NK-92 (cell line): ENCODE data around the gene C7.
"Not testable (repeated sequence)": the region's sequence is repeated elsewhere in the genome, so short reads cannot be mapped to it uniquely, and the experiment has no call there.

ENCODE experiments used
- DNase-seq: peaks from one replicate; lab custom pipeline; 2025; ENCODE audit not compliant: unreplicated experiment; lab: John Stamatoyannopoulos, UW

Gene C7

DNA sequence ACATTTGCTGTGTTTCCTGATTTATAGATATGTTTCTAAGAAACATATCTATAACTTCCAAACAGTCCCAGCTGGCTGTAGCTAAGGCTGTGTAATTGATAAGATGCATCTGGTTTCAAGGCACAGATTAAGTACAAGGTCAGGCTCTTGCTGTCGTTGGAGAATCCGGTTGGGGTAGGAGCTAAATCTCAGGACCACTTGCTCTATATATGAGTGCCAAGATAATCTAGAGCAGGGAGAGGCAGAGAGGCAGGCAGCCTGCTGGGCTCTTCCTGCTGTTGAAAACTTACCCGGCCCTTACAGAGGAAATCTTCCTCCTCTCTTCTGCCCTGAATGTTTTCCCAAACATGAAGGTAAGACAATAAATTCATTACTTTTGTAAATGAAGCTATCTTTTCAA, at the start of gene C7:
C7 (plus strand) TSS at position 234 of the 400 bp plus-strand sequence; CDS start at position 348, 114 bp downstream.
- DNase-seq = no peak

DNA sequence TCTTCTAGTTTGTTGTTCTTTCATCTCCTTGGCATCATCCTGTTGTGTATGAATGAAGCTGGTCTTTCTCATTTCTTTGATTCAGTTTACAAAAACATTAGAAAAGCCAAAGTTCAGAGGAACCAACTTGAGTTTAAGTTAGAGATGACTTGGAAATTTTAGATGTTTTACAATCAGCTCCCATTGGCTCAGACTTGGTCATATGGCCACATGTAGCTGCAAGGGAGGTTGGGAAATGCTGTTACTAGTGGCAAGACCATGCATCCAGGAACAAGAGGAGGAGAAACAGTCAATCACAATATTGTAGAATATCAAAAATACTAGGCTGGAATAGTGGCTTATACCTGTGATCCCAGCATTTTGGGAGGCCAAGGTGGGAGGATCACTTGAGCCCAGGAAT, 48.6 kb upstream of the C7 start:
- DNase-seq = no peak

DNA sequence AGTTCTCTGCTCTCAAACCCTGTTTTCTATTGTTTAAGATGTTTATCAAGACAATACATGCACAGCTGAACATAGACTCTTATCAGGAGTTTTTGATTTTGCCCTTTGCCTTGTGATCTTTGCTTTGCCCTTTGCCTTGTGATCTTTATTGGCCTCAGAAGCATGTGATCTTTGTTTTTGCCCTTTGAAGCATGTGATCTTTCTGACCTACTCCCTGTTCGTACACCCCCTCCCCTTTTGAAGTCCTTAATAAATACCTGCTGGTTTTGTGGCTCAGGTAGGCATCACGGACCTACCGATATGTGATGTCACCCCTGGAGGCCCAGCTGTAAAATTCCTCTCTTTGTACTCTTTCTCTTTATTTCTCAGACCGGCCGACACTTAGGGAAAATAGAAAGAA, 44.3 kb upstream of the C7 start:
- DNase-seq = not testable (repeated sequence)

DNA sequence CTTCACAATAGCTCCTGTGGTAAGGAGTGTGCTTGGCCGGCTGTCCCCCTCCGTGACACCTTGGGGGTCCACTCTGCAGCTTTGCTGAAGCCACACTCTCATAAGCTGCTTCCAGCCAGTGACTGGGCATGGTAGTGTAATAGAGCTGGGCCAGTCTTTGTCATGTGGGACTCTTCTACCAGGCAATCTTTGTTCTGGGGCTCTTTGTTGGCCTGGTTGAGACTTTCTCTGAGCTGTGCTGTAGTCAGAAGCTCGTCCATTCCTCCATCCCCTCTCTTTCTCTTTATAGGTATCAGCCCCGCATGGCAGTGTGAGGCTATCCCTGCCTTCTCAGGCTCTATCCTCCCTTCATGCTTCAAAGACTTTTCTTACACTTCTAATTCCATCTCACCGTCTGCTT, 42.5 kb upstream of the C7 start:
- no peak for DNase-seq

DNA sequence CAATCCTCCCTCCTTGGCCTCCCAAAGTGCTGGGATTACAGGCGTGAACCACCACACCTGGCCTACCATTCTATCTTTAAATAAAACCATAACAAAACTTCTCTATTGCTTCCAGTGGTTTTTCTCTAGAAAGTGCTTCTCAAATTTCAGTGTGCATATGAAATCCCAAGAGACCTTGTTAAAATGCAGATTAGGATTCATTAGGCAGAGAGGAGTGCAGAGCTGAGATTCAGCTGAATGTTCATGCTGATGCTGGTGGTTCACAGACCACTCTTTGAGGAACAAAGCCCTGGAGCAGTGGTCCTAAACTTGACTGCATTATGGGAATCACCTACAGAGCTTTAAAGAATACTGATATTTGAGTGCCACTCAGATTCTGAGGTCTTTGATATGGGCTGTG, 39.9 kb upstream of the C7 start:
- no peak for DNase-seq

DNA sequence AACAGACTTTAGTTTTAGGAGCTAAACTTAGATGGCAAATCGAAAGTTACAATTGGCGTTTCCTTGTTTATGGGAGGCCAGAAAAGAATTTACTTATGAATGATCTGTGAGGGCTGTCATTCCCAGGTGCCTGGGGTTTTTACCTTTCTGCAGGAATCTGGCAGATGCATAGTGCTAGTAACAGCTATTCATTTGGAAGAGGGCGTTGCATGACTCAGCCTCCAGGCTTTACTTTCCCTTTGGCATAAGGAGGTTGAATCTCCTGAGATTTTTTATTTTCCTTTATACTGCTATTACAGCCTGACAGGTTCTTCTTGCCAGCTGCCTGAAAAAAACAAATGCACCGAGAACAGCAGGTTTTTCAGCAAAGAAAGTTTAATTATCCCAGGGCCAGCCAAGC, 38.1 kb upstream of the C7 start:
- DNase-seq = no peak

DNA sequence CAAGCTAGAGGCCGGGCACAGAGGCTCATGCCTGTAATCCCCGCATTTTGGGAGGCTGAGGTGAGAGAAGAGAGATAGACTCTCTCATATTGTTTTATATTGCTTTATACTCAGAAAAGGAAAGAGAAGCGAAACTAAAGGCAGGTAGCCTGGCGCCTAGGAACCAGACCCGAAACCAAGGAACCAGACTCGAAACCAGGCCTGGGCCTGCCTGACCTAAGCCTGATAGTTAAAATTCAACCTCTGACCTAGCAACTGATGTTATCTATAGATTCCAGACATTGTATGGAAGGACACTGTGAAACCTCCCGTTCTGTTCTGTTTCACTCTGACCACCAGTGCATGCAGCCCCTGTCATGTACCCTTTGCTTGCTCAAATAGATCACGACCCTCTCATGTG, 37.0 kb upstream of the C7 start:
- DNase-seq = not testable (repeated sequence)

DNA sequence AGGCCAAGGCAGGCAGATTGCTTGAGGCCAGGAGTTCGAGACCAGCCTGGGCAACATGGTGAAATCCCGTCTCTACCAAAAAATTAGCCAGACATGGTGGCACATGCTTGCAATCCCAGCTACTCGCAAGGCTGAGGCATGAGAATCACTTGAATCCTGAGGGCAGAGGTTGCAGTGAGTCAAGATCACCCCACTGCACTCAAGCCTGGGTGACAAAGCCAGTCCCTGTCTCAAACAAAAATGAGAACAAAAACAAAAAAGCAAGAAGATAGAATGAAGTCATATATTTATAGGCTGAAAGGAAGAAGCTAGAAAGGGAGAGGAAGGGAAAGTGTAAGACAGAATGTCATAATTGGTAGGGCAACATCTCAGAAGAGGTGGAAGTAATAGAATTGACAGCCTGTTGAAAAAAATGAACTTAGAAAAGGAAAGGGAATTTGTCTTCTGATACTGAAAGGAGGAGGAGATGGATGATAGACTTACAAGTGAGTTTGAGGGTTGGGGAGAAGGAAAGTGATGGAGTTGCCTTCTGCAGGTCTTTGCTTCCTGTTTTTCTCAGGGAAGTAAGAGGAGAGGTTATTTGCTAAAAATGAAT, 35.9 kb upstream of the C7 start:
- no peak for DNase-seq

DNA sequence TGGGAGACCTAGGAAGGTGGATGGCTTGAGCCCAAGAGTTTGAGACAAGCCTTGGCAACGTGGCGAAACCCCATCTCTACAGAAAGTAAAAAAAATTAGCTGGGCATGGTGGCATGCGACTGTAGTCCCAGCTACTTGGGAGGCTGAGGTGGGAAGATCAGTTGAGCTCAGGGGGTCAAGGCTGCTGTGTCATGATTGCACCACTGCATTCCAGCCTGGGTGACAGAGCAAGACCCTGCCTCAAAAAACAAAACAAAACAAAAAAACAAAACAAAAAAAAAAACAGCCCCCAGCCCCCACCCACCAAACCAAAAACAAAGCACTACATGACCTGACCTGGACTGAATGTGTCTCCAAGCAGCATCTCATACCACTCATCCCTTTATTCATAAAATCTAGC, 33.3 kb upstream of the C7 start:
- DNase-seq = no peak

DNA sequence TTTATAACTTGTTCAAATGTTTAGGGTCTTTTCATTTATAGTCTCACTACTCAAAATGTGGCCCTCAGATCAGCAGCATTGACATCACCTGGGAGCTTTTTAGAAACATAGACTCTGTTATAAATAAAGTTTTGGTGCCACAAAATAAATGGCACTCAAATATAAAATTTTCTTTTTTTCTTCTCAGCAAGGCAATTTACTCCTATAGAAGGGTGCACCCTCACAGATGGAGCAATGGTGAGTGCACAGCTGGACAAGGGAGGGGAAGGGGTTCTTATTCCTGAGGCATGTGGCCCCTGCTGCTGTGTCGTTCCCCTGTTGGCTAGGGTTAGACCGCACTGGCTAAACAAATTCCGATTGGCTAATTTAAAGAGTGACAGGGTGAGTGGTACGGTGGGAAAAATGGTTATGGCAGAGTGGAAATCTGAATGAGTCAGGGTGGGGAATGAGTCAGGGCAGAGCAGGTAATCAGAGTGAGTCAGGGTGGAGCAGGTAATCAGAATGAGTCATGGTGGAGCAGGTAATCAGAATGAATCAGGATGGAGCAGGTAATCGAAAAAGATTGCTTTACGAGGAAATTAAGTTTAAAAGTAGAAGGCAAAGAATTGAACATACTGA, 31.8 kb upstream of the C7 start:
- DNase-seq = no peak

DNA sequence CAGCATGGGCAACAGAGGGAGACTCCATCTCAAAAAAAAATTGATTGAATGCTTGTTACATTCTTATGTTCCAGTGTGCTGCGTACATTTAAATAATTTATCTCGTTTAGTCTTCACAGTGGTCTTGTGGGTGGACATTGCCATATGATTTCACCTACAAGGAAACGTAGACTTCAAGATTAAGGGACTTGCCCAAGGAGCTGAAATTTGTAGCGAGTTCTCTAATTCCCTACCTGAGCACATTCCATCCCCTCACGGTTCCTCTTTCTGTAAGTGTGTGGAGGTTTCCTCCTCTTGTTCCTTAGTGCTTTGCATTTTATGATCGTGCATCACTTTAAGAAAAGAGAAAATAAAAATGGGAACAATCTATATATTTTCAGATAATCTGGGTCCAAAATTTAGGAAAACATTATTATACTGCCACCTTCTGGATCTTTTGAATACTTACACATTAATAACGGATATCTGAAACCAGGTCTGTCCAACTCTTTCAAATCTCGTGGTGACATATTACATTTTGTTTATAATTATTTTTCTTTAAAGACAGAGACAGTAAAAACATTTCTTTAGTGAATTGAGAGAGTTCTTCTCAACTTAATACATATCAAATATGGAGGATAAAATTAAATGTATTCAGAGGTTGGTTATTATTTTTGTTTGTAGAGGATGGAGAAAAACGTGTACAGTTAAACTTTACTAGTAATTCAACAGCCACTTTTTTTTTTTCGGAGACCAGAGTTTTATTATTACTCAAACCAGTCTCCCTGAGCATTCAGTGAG, 29.9 kb upstream of the C7 start:
- DNase-seq = no peak

DNA sequence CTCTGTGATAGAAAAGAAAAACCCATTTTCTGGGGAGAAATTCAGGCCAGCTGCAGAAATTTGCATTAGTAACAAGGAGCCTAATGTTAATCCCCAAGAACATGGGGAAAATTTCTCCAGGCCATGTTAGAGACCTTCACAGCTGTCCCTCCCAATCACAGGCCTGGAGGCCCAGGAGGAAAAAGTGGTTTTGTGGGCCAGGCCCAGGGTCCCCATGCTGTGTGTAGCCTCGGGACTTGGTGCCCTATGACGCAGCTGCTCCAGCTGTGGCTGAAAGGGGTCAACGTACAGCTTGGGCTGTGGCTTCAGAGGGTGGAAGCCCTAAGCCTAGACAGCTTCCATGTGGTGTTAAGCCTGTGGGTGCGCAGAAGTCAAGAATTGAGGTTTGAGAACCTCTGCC, 27.0 kb upstream of the C7 start:
- no peak for DNase-seq

DNA sequence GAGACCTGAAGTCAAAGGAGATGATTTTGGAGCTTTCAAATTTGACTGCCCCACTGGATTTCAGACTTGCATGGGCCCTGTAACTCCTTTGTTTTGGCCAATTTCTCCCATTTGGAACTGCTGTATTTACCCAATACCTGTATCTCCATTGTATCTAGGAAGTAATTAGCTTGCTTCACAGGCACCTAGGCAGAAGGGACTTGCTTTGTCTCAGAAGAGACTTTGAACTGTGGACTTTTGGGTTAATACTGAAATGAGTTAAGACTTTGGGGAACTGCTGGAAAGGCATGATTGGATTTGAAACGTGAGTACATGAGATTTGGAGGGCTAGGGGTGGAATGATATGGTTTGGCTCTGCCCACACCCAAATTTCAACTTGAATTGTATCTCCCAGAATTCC, 26.2 kb upstream of the C7 start:
- not testable (repeated sequence) for DNase-seq

DNA sequence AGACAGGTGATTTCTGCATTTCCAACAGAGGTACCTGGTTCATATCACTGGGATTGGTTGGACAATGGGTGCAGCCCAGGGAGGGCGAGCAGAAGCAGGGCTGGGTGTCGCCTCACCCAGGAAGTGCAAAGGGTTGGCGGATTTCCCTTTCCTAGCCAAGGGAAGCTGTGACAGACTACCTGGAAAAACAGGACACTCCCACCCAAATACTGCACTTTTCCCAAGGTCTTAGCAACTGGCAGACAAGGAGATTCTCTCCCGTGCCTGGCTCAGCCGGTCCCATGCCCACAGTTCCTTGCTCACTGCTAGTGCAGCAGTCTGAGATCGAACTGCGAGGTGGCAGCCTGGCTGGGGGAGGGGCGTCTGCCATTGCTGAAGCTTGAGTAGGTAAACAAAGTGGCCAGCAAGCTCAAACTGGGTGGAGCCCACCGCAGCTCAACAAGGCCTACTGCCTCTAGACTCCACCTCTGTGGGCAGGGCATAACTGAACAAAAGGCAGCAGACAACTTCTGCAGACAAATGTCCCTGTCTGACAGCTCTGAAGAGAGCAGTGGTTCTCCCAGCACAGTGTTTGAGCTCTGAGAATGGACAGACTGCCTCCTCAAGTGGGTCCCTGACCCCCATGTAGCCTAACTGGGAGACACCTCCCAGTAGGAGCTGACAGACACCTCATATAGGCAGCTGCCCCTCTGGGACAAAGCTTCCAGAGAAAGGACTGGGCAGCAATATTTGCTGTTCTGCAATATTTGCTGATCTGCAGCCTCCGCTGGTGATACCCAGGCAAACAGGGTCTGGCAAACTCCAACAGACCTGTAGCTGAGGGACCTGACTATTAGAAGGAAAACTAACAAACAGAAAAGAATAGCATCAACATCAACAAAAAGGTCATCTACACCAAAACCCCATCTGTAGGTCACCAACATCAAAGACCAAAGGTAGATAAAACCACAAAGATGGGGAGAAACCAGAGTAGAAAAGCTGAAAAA, 13.6 kb upstream of the C7 start:
- not testable (repeated sequence) for DNase-seq

DNA sequence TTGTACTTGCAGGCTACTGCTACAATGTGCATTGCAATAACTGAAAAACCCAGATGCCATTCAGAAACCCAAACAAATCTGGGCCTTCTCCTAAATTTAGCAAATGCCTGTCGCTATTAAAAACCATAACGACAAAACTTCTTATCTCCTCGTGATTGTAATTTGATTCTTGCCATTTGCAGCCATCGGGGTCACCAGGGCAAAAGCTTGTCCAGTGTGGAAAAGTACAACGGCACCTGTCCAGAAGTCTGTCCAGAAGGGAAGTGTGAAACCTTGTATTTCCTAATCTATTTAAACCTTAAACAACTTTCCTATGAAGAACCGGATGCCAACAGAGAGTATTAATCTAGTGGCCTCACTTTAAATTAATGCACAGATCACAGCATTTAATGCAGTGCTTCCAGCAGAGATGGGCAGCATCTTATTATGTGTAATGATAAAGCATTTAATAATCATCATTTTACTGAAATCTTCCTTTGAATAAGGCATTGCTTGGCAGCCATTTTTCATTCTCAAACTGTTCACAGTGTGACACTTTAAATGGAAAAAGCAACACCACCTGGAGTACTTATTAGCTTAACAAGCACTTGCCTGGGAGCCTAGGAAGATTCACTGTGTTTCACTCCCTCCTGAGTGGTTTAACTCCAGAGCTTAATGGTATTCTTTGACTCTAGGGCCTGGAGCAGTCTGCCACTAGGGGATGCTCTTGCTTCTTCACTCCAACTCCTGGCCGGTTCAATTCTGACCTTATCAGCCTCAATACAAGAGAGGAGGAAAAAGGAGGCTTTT, 4.9 kb upstream of the C7 start:
- DNase-seq = no peak

DNA sequence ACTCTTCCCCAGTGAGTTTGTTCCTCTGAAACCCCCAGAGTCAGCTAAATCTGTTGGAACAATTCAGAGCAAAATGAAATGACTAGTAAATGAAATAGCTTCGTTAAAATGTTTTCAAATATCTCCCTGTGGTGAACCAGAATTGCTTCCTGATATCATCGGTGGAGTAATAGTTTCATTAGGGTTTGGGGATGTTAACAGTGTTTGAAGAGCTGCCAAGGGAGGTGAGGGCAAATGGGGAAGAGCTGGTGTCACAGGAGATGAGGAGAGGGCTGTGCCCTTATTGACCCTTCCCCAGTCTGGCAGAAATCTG, 4.3 kb upstream of the C7 start:
- no peak for DNase-seq

DNA sequence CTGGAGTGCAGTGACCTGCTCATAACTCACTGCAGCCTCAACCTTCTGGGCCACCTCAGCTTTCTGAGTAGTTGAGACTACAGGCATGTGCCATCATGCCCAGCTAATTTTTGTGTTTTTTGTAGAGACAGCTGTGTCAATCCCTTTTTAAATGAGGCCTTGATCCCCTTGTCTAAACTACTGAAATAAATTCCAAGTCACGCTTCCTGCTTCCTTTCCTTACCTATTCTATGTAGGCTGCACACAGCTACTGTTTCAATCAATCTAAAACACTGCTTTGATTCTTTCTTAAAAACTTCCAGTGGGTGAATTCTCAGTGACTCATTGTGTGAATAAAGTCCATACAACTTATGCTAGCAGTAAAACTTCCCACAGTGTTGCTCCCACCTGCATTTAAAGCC, 2.9 kb upstream of the C7 start:
- no peak for DNase-seq

DNA sequence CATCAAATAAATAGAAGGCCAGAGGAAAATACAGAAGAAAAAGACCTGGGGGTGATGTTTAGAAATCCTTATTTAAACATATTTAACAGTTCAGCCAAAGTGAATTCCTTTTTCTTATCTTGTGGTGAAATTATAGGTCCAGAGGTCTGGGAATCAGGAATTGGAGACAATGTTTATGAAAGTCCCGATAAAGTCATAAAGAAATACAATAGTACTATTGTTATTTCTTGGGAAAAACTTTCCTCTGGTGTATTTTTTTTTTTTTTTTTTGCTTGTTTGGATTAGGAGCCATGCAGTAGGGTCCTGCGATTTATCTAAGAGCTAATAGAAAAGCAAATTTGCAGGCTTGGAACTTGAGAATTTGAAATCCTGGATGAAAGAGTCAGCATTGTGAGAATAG, 426 bp downstream of the C7 start:
- DNase-seq = no peak

DNA sequence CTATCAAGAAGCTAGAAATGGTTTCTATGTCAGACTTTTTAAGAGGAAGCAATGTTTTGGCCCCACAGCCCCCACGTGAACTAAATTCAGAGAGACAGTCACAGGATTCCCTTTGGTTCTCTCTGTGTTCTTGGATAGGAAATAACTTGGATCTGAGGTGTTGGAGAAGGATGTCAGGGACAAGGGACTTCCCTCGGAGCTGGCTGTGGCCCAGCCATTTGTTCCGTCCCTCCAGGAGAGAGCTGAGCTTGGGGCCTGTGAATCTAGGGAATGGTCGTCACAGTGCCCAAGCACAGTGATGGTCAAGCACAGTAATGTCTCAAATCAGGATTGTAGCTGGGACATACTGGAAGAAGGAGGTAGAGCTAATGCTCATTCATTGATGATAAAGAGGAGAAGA, 2.0 kb downstream of the C7 start:
- no peak for DNase-seq

DNA sequence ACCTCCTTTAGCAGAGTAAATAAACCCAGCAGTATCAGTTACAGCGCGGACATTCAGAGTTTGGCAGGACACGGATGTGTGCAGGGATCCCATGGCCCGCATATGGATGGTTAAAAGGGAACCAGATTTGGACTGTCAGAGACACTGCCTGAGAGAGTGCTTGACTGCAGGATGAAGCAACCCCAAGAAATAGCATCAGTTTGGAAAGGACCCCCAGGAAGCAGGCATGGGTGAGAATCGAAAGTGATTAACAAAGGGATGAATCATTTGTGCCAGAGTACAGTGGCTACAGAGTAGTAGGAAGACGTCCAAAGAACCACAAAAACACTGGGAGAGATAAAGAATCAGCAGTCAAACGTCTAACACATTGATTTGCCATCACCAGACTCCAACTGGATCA, 5.5 kb downstream of the C7 start:
- no peak for DNase-seq
